TTC549 (cell line): ENCODE results near the gene GATB.
A peak's percentile ranks its signal among the peaks of the same experiment; 100 is the strongest.

Experiments used
- FAIRE-seq: peaks from 2 replicates; lab custom pipeline; 2012; peaks lifted over from hg19 to GRCh38; lab: Jason Lieb, UNC

GATB gene

GRCh38 chr4:151760712-151761661 lies at the start of gene GATB:
Gene GATB (minus strand): TSS chr4:151761007. CDS start chr4:151760982, 25 bp downstream.
- peak; percentile 80 for FAIRE-seq

GRCh38 chr4:151810476-151810875 lies 49.7 kb upstream of the GATB start:
- FAIRE-seq = no peak

GRCh38 chr4:151809716-151810115 lies 48.9 kb upstream of the GATB start:
- FAIRE-seq = no peak

- FAIRE-seq = no peak
Measured at GRCh38 chr4:151808542-151808941, 47.7 kb upstream of the GATB start.

- FAIRE-seq = no peak
Measured at GRCh38 chr4:151808120-151808529, 47.3 kb upstream of the GATB start.

- FAIRE-seq = no peak
Measured at GRCh38 chr4:151807220-151807619, 46.4 kb upstream of the GATB start.

GRCh38 chr4:151806511-151806927 lies 45.7 kb upstream of the GATB start:
- FAIRE-seq = no peak

- no peak for FAIRE-seq
Measured at GRCh38 chr4:151804821-151805220, 44.0 kb upstream of the GATB start.

GRCh38 chr4:151804086-151804630 lies 43.4 kb upstream of the GATB start:
- no peak for FAIRE-seq

GRCh38 chr4:151803246-151803645 lies 42.4 kb upstream of the GATB start:
- FAIRE-seq = no peak

- peak; percentile 80 for FAIRE-seq
Measured at GRCh38 chr4:151801547-151802516, 41.0 kb upstream of the GATB start.

GRCh38 chr4:151799417-151800012 lies 38.7 kb upstream of the GATB start:
- FAIRE-seq = no peak

- FAIRE-seq = no peak
Measured at GRCh38 chr4:151798678-151799416, 38.0 kb upstream of the GATB start.

GRCh38 chr4:151797853-151798252 lies 37.0 kb upstream of the GATB start:
- no peak for FAIRE-seq

- FAIRE-seq = no peak
Measured at GRCh38 chr4:151797131-151797530, 36.3 kb upstream of the GATB start.

- no peak for FAIRE-seq
Measured at GRCh38 chr4:151796106-151796505, 35.3 kb upstream of the GATB start.

GRCh38 chr4:151792995-151793394 lies 32.2 kb upstream of the GATB start:
- no peak for FAIRE-seq

GRCh38 chr4:151792530-151792929 lies 31.7 kb upstream of the GATB start:
- FAIRE-seq = no peak

GRCh38 chr4:151788021-151788420 lies 27.2 kb upstream of the GATB start:
- no peak for FAIRE-seq

- no peak for FAIRE-seq
Measured at GRCh38 chr4:151786158-151786495, 25.3 kb upstream of the GATB start.

- FAIRE-seq = no peak
Measured at GRCh38 chr4:151785484-151786157, 24.8 kb upstream of the GATB start.
